ENCODE data around the gene FOXO3. TPM values are rescaled to one million over a fixed set of nuclear protein-coding genes. Genes with fewer than 3 reads are reported as not detected.

The FOXO3 gene
- total and polyA plus RNA-seq, 2 of the 8 experiments (the other 6 are each of a cell fraction or from before 2014, with no cell fraction given), result 13.1 to 19.3 TPM

DNA sequence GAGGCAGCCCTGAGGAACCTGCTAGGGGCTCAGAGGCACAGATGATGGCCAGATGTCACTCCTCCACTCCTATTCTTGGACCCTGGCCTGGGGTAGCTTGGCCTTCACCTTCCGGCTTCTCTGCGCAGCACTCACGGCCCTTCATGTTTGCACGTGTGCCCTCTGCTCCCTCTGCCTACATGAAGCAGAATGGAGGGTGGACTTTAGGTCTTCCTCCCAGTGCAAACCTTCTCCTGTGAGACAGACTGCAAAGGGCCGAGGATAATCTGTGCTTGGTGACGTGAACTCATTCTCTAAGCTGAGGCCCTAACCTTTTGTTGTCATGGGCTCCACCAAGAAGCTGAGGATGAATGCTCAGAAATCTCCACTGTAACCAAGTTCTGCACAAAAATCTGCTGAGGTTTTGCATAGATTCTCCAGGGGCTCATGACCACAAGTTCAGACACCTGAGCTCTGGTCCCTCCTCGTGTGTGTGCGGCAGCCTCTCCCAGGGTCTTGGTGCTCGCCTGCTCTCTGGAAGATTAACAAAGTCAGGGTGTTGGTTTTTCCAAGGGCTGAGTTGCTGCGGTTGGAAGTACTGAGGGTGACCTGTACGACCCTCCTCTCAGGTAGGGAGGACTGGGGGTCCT is 25.5 kb upstream of the FOXO3 start:
- FAIRE-seq (no peak), DNase-seq (ENCODE audit: low read depth in 1 of 2, low spot score in 2 of 2) (no peak)
- H3K79me2 ChIP-seq (ENCODE audit: control insufficient read depth in 1 of 2, insufficient read depth in 2 of 2, low read length in 2 of 2), result no peaks in the 10 kb centered on the region
- H2AFZ ChIP-seq (ENCODE audit: low read length), result no peak overlapping the region
- no peak overlapping the region for H3K9ac ChIP-seq (replicated peaks in 1 of 4; ENCODE audit: extremely low read depth in 1 of 4, low read depth in 3 of 4, low read length in 3 of 4)
- H4K91ac ChIP-seq (replicated peaks; ENCODE audit: insufficient read length, low read length), result no peak overlapping the region
- H2AK5ac ChIP-seq (ENCODE audit: low read depth, low read length), result no peak overlapping the region
- H4K20me1 ChIP-seq (replicated peaks in 1 of 2; ENCODE audit: control insufficient read depth in 1 of 2, insufficient read depth in 2 of 2, low read length in 2 of 2), result no peaks in the 10 kb centered on the region
- no peak overlapping the region for H4K8ac ChIP-seq (ENCODE audit: extremely low read depth, insufficient read depth, low read length)
- H3K18ac ChIP-seq (ENCODE audit: extremely low read depth, low read length), result no peak overlapping the region
- ChIA-PET POLR2A (ENCODE audit: partially characterized antibody) (no interaction called here), CTCF (ENCODE audit: partially characterized antibody) (interaction anchor here (0.7 to 3.8 kb wide), 8 partner anchors 8 to 358 kb away, joined by 3 to 18 read pairs (median 4); no protein-coding TSS in a partner anchor)
- H3K23ac ChIP-seq (ENCODE audit: insufficient read length), result no peak overlapping the region
- H2BK5ac ChIP-seq (ENCODE audit: low read depth, low read length), result no peak overlapping the region
- no peaks in the 10 kb centered on the region for H3K4me1 ChIP-seq (replicated peaks in 1 of 4; ENCODE audit: control insufficient read depth in 3 of 4, insufficient read depth in 4 of 4, low read length in 3 of 4)
- no peak overlapping the region for H2BK15ac ChIP-seq (ENCODE audit: low read length)
- H3K27me3 ChIP-seq (replicated peaks in 1 of 4; ENCODE audit: control insufficient read depth in 3 of 4, extremely low read depth in 1 of 4, insufficient read depth in 3 of 4, low read length in 3 of 4), result no peaks in the 10 kb centered on the region
- no peak overlapping the region for H3K4ac ChIP-seq (replicated peaks; ENCODE audit: insufficient read length, low read depth, low read length)
- H3K79me1 ChIP-seq (ENCODE audit: low read depth, low read length), result no peaks in the 10 kb centered on the region
- H3K9me3 ChIP-seq (ENCODE audit: insufficient read depth in 2 of 2, low read depth in 1 of 2, low read length in 1 of 2), result no peaks in the 10 kb centered on the region
- no peak overlapping the region for H3K56ac ChIP-seq (replicated peaks; ENCODE audit: insufficient read length, low read depth, low read length)
- no peak overlapping the region for H3K4me2 ChIP-seq (ENCODE audit: insufficient read depth in 1 of 2, low read depth in 2 of 2, low read length in 2 of 2)
- WGBS, 2 experiments (ENCODE audit: extremely low coverage in 1 of 2, insufficient coverage in 1 of 2, insufficient read length in 1 of 2, insufficient replicate concordance in 2 of 2, low coverage in 1 of 2, low lambda C conversion rate in 2 of 2, missing lambda C conversion rate in 1 of 2), result 93% methylated on average over 11 of the region's 11 CpGs; no CpG with 5 or more reads in 1 of the 2 experiments
- no peak overlapping the region for H4K5ac ChIP-seq (ENCODE audit: insufficient read length, low read depth, low read length)
- H3K36me3 ChIP-seq (ENCODE audit: control insufficient read depth in 2 of 4, insufficient read depth in 4 of 4, low read length in 3 of 4), result no peaks in the 10 kb centered on the region
- no peak overlapping the region for H3K4me3 ChIP-seq (ENCODE audit: extremely low read depth in 1 of 4, insufficient read depth in 2 of 4, low read depth in 3 of 4, low read length in 4 of 4)
- H3K27ac ChIP-seq (ENCODE audit: low read depth, low read length), result no peak overlapping the region
- no peak overlapping the region for H2BK120ac ChIP-seq (replicated peaks; ENCODE audit: low read depth, low read length)
- H2BK12ac ChIP-seq (ENCODE audit: low read depth, low read length), result peak overlapping the region; percentile 9; the same call in 1 of the 2 replicates
- H3K14ac ChIP-seq (ENCODE audit: insufficient read length), result no peak overlapping the region
- H2BK20ac ChIP-seq (ENCODE audit: low read length), result no peak overlapping the region
- no peaks in the 10 kb centered on the region; the same call in 1 of the 2 replicates for H3K23me2 ChIP-seq (ENCODE audit: low read depth, low read length)
- TF ChIP-seq, protein P1, sequence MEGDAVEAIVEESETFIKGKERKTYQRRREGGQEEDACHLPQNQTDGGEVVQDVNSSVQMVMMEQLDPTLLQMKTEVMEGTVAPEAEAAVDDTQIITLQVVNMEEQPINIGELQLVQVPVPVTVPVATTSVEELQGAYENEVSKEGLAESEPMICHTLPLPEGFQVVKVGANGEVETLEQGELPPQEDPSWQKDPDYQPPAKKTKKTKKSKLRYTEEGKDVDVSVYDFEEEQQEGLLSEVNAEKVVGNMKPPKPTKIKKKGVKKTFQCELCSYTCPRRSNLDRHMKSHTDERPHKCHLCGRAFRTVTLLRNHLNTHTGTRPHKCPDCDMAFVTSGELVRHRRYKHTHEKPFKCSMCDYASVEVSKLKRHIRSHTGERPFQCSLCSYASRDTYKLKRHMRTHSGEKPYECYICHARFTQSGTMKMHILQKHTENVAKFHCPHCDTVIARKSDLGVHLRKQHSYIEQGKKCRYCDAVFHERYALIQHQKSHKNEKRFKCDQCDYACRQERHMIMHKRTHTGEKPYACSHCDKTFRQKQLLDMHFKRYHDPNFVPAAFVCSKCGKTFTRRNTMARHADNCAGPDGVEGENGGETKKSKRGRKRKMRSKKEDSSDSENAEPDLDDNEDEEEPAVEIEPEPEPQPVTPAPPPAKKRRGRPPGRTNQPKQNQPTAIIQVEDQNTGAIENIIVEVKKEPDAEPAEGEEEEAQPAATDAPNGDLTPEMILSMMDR (IDR thresholded peaks at IDR 0.05; ENCODE audit: control extremely low read depth in 1 of 3, insufficient read depth in 1 of 3, low read depth in 1 of 3, low read length in 3 of 3), result no peak
- TF ChIP-seq SP4 (IDR thresholded peaks at IDR 0.05; ENCODE audit: low read length) (no peak), TEAD4 (IDR thresholded peaks at IDR 0.05; ENCODE audit: low read depth, low read length) (no peak), EZH2 (IDR thresholded peaks at IDR 0.05; ENCODE audit: low read depth, low read length, severe bottlenecking) (no peak), BACH1 (IDR thresholded peaks at IDR 0.05; ENCODE audit: low read length) (no peak), TBP (IDR thresholded peaks at IDR 0.05; ENCODE audit: low read depth, low read length) (no peak), SIRT6 (IDR thresholded peaks at IDR 0.05; ENCODE audit: low read length) (no peak), SUZ12 (IDR thresholded peaks at IDR 0.05; ENCODE audit: low read length) (no peak), MAFK (IDR thresholded peaks at IDR 0.05; ENCODE audit: low read depth, low read length) (no peak)
- TF ChIP-seq, protein P2, sequence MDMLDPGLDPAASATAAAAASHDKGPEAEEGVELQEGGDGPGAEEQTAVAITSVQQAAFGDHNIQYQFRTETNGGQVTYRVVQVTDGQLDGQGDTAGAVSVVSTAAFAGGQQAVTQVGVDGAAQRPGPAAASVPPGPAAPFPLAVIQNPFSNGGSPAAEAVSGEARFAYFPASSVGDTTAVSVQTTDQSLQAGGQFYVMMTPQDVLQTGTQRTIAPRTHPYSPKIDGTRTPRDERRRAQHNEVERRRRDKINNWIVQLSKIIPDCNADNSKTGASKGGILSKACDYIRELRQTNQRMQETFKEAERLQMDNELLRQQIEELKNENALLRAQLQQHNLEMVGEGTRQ (IDR thresholded peaks at IDR 0.05; ENCODE audit: low read length), result no peak
